ENCODE data around the gene ARHGAP24.

The ARHGAP24 gene

DNA sequence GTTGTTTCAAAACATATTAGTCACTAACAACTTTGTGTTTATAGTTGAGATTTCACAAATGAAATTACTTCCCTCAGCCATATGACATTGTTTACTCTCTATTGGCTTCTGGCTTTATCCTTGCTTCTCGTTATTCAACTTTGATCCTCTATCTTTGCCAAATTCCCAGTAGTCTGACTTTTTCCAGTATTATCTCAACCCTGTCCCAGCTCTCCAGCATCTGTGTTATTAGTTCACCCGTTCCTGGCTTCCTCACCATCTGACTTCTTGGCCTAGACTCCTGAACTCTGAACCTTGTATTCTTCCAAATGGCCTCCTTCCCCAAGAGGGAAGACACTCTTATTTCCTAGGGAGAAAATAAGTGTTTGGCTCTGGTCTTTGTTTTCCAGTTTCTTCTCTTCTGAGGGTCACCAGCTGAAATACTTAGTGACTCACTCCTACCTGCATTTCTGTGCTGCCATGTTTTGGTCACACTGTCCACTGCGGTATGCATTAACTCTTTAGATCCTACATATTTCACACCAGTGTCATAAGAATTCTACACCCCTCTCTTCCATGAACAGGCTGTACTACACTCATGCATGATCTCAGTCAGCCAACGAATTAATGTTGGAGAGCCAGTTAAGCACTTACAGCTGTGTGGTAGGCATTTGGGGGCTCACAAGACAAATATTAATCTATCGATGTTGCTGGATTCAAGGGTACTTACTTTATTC, 17.0 kb upstream of the ARHGAP24 start:
- TF ChIP-seq, protein P1, sequence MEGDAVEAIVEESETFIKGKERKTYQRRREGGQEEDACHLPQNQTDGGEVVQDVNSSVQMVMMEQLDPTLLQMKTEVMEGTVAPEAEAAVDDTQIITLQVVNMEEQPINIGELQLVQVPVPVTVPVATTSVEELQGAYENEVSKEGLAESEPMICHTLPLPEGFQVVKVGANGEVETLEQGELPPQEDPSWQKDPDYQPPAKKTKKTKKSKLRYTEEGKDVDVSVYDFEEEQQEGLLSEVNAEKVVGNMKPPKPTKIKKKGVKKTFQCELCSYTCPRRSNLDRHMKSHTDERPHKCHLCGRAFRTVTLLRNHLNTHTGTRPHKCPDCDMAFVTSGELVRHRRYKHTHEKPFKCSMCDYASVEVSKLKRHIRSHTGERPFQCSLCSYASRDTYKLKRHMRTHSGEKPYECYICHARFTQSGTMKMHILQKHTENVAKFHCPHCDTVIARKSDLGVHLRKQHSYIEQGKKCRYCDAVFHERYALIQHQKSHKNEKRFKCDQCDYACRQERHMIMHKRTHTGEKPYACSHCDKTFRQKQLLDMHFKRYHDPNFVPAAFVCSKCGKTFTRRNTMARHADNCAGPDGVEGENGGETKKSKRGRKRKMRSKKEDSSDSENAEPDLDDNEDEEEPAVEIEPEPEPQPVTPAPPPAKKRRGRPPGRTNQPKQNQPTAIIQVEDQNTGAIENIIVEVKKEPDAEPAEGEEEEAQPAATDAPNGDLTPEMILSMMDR (conservative IDR thresholded peaks at IDR 0.05; ENCODE audit: control insufficient read depth, insufficient read depth, low read depth, low read length) = no peak
- DNase-seq (ENCODE audit: low read depth) = no peak
- H3K4me3 ChIP-seq (ENCODE audit: control insufficient read depth, low read depth, low read length) = no peak overlapping the region

- TF ChIP-seq, protein P1 (conservative IDR thresholded peaks at IDR 0.05; ENCODE audit: control insufficient read depth, insufficient read depth, low read depth, low read length) = no peak
- H3K4me3 ChIP-seq (ENCODE audit: control insufficient read depth, low read depth, low read length) = no peak overlapping the region
- no peak for DNase-seq (ENCODE audit: low read depth)
Observed at GRCh38 chr4:85459736-85460135, 15.2 kb upstream of the ARHGAP24 start.

DNA sequence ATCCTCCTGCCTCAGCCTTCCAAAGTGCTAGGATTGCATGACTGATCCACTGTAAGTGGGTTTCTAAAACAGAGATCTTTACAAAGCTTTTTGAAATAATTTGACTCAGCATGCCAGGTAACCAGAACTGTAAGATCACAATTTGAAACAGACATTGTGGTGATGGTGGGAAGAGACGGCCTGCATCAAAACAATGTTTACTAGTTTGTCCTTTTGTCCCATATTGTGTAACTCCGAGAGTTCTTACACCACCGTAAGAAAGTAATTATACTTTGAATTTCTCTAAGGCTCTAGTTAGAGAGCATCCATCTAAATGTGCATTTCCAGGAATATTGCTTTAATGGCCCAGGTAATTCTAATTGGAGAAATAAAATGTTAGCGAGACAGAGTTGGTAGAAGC, 594 bp upstream of the ARHGAP24 start:
- DNase-seq (ENCODE audit: low read depth) = peak; percentile 66
- H3K4me3 ChIP-seq (ENCODE audit: control insufficient read depth, low read depth, low read length) = peak overlapping the region; percentile 89
- TF ChIP-seq, protein P1 (conservative IDR thresholded peaks at IDR 0.05; ENCODE audit: control insufficient read depth, insufficient read depth, low read depth, low read length) = no peak

DNA sequence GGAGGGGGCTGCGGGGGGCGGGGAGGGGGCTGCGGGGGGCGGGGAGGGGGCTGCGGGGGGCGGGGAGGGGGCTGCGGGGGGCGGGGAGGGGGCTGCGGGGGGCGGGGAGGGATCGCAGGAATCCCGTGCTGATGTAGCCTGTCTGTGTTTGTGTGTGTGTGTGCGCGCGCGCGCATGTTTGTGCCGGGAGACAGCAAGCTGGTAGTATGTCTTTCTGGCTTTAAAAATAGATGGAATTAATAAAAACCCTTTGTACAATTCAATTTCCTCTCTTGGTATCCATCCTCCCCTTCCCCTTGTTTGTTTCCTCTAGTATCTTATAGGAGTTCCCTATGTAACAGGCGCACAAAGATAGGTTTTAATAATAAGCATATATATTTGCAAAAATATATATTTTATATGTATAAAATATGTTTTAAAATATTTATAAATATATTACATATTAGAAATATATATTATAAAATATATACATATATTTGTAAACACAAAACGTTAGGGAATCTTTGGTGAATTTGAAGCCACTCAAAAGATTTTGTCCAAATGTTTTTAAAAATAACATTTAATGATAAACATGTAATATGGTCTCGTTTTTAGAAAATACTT, 782 bp downstream of the ARHGAP24 start:
- TF ChIP-seq, protein P1 (conservative IDR thresholded peaks at IDR 0.05; ENCODE audit: control insufficient read depth, insufficient read depth, low read depth, low read length) = no peak
- peak; percentile 34 for DNase-seq (ENCODE audit: low read depth)
- H3K4me3 ChIP-seq (ENCODE audit: control insufficient read depth, low read depth, low read length) = peak overlapping the region; percentile 89

DNA sequence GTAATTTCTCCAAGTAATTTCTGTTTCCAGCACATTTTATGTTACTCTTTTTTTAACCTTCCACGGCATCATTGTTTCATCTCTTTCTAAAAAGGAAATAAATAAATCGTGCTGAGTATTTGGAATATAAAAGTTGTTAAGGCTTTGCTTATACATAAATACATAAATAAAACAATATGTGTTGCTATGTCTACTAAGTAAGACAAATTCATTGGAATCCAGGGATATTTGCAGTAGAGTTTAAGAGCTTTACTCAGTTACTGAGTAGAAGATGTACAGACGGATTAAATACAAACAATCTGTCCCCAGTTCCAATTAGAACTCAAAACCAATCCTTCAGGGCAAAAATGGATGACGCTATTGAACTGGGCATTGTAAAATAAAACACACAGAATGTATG, 1.4 kb downstream of the ARHGAP24 start:
- DNase-seq (ENCODE audit: low read depth) = no peak
- TF ChIP-seq, protein P1 (conservative IDR thresholded peaks at IDR 0.05; ENCODE audit: control insufficient read depth, insufficient read depth, low read depth, low read length) = no peak

GRCh38 chr4:85477534-85477933, 2.6 kb downstream of the ARHGAP24 start:
- DNase-seq (ENCODE audit: low read depth) = peak; percentile 47
- peak overlapping the region; percentile 89 for H3K4me3 ChIP-seq (ENCODE audit: control insufficient read depth, low read depth, low read length)
- TF ChIP-seq, protein P1 (conservative IDR thresholded peaks at IDR 0.05; ENCODE audit: control insufficient read depth, insufficient read depth, low read depth, low read length) = no peak

More for the DNA sequence above, 1.4 kb downstream of the ARHGAP24 start:
- peak overlapping the region; percentile 89 for H3K4me3 ChIP-seq (ENCODE audit: control insufficient read depth, low read depth, low read length)
